Left hindlimb (tissue), 1 donor: ENCODE measurements around the gene STAB2.
A peak's percentile ranks its signal among the peaks of the same experiment; 100 is the strongest.
"Not testable (repeated sequence)": the region's sequence is repeated elsewhere in the genome, so short reads cannot be mapped to it uniquely, and the experiment has no call there.

ENCODE experiments used
- DNase-seq: peaks from one replicate; pipeline ENCODE4 v3.0.0-alpha.2; 2018

The STAB2 gene

DNA sequence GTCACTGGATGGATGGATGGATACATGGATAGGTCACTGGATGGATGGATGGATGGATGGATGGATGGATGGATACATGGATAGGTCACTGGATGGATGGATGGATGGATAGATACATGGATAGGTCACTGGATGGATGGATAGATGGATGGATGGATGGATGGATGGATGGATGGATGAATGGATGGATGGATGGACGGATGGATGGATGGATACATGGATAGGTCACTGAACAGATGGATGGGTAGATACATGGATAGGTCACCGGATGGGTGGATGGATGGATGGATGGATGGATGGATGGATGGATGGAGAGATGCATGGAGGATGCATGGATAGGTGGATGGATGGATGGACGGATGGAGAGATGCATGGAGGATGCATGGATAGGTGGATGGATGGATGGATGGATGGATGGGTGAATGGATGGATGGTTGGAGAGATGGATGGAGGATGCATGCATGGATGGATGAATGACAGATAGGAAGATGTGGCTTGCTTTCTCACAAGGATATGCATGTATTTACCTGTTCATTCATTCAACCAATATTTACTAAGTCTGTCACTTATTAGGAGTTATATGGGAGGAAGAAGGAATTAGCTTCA, 66.6 kb downstream of the STAB2 start:
- not testable (repeated sequence) for DNase-seq

- no peak for DNase-seq
These were observed 67.7 kb downstream of the STAB2 start for GRCh38 chr12:103654816-103655215.

GRCh38 chr12:103656291-103656690, 69.2 kb downstream of the STAB2 start:
- DNase-seq = no peak

DNA sequence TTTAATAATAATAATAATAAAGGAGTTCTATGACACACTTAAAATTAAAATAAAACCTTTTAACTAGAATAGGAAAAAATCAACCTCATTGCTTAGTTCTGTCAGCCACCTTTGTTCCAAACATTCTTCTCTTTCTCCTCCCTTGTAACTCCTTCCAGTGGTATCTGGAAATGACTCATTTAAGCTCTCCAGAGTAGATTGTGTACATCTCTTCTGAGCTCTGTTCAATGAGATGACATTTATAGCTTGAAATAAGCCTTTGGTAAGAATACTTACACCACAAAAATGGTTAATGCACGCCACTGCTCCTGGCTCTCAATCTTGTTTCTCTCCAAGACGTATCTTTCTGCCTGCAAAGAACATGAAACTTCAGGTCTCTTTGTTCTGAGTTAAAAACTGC, 70.3 kb downstream of the STAB2 start:
- DNase-seq = no peak

GRCh38 chr12:103664626-103665025, 77.6 kb downstream of the STAB2 start:
- DNase-seq = no peak

GRCh38 chr12:103665971-103666370, 78.9 kb downstream of the STAB2 start:
- no peak for DNase-seq

GRCh38 chr12:103667125-103667524, 80.1 kb downstream of the STAB2 start:
- no peak for DNase-seq

GRCh38 chr12:103668520-103668919, 81.4 kb downstream of the STAB2 start:
- DNase-seq = no peak

GRCh38 chr12:103671367-103671766, 84.3 kb downstream of the STAB2 start:
- DNase-seq = no peak

DNA sequence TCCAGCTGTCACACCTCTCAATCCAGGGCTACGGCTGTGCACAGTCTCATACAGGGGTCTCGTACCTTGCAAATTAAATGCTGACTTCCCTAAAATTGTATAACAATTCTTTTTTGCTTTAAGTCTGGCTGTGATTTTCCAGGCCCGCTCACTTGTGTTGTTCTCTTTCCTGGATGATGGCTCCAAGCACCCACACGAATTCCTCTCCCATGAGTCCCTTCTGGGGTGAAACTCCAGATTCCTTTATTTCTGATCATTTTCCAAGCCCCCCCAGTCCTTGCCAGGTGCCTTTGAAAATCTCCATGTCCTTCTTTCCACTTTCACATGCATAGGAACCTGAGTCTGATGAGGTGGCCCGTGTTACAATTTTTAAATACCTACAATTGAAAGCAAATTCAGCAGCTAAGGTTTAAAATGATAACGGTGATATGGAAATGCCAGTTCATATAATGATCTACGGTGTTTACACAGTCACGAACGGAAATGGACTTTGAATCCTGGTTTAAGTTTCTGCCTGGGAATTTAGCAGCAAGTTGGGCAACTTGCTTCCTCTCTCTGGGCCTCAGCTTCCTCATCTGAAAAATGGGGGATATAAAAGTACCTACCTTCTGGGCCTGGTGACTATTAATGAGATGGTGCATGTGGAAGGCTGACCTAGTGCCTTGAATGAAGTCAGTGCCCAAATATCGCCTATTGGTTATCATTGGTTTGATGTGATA, 85.5 kb downstream of the STAB2 start:
- DNase-seq = no peak

DNA sequence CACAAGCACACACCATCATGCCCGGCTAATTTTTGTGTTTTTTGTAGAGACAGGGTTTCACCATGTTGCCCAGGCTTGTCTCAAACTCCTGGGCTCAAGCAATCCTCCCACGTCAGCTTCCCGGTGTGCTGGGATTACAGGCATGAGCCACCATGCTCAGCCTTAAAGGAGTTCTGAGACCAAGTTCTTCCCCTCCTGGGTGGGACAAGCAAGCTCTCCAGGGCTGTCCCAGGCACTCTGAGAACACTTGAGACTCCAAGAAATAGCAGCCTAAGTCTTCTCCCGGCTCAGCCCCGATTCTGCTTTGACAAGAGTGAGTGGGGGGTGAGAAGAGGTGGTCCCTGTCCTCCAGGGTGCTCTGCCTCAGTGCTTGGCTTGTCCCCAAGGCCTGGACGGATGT, 86.4 kb downstream of the STAB2 start:
- no peak for DNase-seq

DNA sequence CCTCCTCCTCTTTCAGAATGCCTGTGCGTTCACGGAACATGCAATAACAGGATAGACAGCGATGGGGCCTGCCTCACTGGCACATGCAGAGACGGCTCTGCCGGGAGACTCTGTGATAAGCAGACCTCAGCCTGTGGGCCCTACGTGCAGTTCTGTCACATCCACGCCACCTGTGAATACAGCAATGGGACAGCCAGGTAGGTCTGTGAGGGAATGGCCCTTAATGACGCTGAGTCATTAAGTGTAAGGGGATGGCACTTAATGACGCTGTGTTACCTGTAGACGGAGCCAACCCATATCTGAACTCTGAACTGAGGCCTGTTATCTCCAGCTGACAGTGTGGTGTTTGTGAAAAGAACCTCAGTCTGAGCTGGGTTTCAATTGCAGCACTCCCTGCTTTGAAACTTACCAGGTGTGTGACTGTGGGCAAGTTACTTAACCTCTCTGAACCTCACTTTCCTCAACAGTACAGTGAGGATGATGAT, 86.9 kb downstream of the STAB2 start:
- DNase-seq = no peak

GRCh38 chr12:103676893-103677292, 89.8 kb downstream of the STAB2 start:
- DNase-seq = no peak

DNA sequence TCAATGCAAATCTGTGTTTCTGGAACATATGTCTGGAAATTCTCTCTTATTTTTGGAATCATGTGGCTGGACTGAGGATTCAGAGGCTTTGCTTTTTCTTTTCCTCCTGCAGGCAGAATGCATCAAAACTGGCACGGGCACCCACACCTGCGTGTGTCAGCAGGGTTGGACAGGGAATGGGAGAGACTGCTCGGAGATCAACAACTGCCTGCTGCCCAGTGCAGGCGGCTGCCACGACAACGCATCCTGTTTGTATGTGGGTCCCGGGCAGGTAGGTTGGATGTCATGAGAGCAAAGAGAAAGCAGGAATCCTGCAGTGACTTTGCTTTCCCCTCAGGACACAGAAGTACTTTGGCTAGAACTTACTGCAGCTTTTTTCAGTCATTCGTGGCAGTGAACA, 90.3 kb downstream of the STAB2 start:
- no peak for DNase-seq

DNA sequence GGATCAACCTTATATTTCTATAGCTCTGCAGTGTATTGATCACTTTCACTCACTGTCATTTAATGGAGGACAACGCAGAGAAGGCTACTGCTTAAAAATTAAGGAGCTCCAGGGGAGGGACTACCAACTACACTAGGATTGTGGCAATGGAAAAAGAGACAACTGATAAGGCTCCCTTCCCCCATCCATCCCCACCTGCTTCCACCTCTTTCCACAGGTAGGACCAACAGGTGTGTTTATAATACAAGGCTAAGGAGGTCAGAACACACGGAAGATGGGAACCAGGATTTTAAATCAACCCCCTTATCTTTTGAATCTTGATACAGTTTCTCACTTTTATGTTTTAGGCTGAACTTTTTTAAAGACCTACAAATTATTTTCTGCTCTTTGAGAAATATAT, 90.8 kb downstream of the STAB2 start:
- no peak for DNase-seq

GRCh38 chr12:103679421-103680170, 92.5 kb downstream of the STAB2 start:
- DNase-seq = no peak

GRCh38 chr12:103680591-103681141, 93.6 kb downstream of the STAB2 start:
- peak; percentile 40 for DNase-seq

DNA sequence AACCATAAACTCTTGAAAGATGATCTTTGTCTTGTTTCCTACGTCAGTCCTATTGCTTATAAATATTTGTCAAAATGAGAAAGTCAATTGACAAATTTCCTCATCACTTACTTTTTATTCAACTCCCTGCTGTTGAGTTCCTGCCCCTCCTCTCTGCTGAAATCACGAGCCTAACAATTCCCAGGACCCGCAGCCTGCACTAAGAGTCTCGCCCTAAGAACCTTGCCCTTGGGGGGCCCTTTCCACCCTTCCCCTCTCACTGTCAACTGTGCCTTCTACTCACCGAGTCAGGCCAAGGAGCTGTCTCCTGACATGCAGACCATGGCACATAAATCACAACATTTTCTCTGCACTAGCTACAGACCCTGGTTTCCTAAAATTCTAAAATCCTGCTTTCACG, 99.0 kb downstream of the STAB2 start:
- no peak for DNase-seq

GRCh38 chr12:103687253-103687652, 100.2 kb downstream of the STAB2 start:
- DNase-seq = no peak

- DNase-seq = no peak
These were observed 101.4 kb downstream of the STAB2 start for GRCh38 chr12:103688376-103689063.

DNA sequence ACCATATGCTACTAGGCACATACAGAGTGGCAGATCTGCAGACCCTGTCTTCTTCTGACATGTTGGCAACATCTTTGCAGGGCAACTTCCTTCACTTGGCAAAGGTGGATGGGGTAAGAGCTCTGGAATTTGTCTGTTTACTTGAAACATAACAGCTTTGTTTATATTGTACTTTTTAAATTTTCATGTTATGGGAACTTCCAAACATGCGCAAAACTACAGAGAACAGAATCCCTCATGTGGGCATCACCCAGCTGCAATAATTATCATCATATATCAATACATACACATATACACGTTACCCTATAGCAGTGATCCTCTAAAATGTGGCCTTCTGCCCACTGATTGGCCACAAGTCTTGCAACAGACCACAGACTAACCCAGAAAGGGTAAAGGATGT, 103.4 kb downstream of the STAB2 start:
- DNase-seq = no peak

GRCh38 chr12:103691063-103691462, 104.0 kb downstream of the STAB2 start:
- no peak for DNase-seq

DNA sequence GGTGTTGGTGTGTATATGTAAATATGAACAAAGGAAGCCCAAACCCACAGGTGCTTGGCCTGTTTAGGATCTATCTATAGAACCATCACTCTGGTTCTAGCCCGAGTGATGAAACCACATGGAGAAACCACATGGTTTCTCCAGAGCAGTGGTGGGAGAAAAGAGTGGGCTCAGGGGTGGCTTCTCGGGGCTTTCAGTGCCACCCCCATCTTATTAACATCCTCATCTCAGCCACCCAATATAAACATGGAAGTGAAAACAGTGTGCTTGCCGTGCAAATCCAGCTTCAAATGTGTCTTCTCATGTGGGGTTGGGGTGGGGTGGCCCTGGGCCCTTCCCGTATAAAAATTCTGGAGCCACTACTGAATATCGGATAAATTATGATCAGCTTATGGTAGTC, 109.0 kb downstream of the STAB2 start:
- no peak for DNase-seq
